Upper lobe of left lung (tissue), 4 donors: ENCODE measurements around the gene TMEM35B.

Source experiments
- POLR2A ChIP-seq, 4 donors: fragments of 450-650 bp; IDR thresholded peaks; one replicate each; pipeline ENCODE4 v1.5.1; 2016 to 2017; ENCODE audit warnings: antibody characterized with exemption in 4 of 4, mild to moderate bottlenecking in 2 of 4
- POLR2AphosphoS5 ChIP-seq, 2 donors: sonication (generic); formaldehyde crosslinking; IDR thresholded peaks; one replicate each; pipeline ENCODE4 v1.5.1; 2017; ENCODE audit warnings: antibody characterized with exemption in 2 of 2
- TF ChIP-seq, protein P1 (sequence below), 6 experiments: fragments of 450-650 bp in 4 of 6; fragments of 200-600 bp in 2 of 6; sonication (generic) in 2 of 6; IDR thresholded peaks; one replicate each; pipeline ENCODE4 v1.5.1; 2016 to 2019; ENCODE audit warnings: antibody characterized with exemption in 6 of 6

DNA sequence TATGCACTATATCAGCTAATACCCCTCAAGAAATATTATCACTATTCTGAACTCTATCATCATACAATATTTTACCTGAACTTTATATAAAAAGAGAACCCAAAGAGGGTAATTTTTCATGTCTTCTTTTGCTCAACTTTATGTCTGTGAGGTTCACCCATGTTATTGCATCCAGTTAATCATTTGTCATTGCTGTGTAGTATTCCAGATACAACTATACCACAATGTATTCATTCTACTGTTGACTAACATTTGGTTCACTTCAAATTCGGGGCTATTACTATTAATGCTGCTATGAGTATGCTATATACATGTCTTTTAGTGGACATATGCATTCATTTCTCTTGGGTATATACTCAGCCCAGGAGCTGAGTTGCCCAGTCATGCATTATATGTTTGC is 34.7 kb downstream of the TMEM35B start:
- TF ChIP-seq, protein P1, sequence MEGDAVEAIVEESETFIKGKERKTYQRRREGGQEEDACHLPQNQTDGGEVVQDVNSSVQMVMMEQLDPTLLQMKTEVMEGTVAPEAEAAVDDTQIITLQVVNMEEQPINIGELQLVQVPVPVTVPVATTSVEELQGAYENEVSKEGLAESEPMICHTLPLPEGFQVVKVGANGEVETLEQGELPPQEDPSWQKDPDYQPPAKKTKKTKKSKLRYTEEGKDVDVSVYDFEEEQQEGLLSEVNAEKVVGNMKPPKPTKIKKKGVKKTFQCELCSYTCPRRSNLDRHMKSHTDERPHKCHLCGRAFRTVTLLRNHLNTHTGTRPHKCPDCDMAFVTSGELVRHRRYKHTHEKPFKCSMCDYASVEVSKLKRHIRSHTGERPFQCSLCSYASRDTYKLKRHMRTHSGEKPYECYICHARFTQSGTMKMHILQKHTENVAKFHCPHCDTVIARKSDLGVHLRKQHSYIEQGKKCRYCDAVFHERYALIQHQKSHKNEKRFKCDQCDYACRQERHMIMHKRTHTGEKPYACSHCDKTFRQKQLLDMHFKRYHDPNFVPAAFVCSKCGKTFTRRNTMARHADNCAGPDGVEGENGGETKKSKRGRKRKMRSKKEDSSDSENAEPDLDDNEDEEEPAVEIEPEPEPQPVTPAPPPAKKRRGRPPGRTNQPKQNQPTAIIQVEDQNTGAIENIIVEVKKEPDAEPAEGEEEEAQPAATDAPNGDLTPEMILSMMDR (IDR thresholded peaks at IDR 0.05) = no peak
- TF ChIP-seq POLR2A (IDR thresholded peaks at IDR 0.05) (no peak), POLR2AphosphoS5 (IDR thresholded peaks at IDR 0.05) (no peak)
